GM19025 (cell line): Measurements from ENCODE around the gene CTNNA1.

Source experiments
- ATAC-seq: cut with Tn5 transposase; IDR thresholded peaks from one replicate; pipeline ENCODE4 v1.9.1; 2021; ENCODE audit warnings: mild to moderate bottlenecking, low read depth, moderate library complexity; ENCODE audit not compliant: unreplicated experiment

The CTNNA1 gene

GRCh38 chr5:138955671-138956295 is 202.6 kb downstream of the CTNNA1 start:
- ATAC-seq, result no peak

- no peak for ATAC-seq
Observed at GRCh38 chr5:138956801-138957200, 203.6 kb downstream of the CTNNA1 start.

GRCh38 chr5:138960145-138960692 is 207.0 kb downstream of the CTNNA1 start:
- ATAC-seq, result no peak

- ATAC-seq, result no peak
Observed at GRCh38 chr5:138961221-138961620, 208.0 kb downstream of the CTNNA1 start.

- ATAC-seq, result no peak
Observed at GRCh38 chr5:138961729-138962128, 208.5 kb downstream of the CTNNA1 start.

GRCh38 chr5:138962614-138963370 is 209.6 kb downstream of the CTNNA1 start:
- no peak for ATAC-seq

GRCh38 chr5:138963763-138964371 is 210.6 kb downstream of the CTNNA1 start:
- no peak for ATAC-seq

- ATAC-seq, result no peak
Observed at GRCh38 chr5:138964647-138965201, 211.5 kb downstream of the CTNNA1 start.

GRCh38 chr5:138965626-138966025 is 212.4 kb downstream of the CTNNA1 start:
- ATAC-seq, result no peak

- ATAC-seq, result no peak
Observed at GRCh38 chr5:138966236-138966985, 213.2 kb downstream of the CTNNA1 start.

- no peak for ATAC-seq
Observed at GRCh38 chr5:138967791-138968448, 214.7 kb downstream of the CTNNA1 start.

- no peak for ATAC-seq
Observed at GRCh38 chr5:138968601-138969000, 215.4 kb downstream of the CTNNA1 start.

- ATAC-seq, result no peak
Observed at GRCh38 chr5:138969323-138970002, 216.2 kb downstream of the CTNNA1 start.

GRCh38 chr5:138972230-138972629 is 219.0 kb downstream of the CTNNA1 start:
- ATAC-seq, result no peak

- no peak for ATAC-seq
Observed at GRCh38 chr5:138972836-138973235, 219.6 kb downstream of the CTNNA1 start.

- no peak for ATAC-seq
Observed at GRCh38 chr5:138974227-138975063, 221.2 kb downstream of the CTNNA1 start.

- no peak for ATAC-seq
Observed at GRCh38 chr5:138975098-138975847, 222.0 kb downstream of the CTNNA1 start.

GRCh38 chr5:138978080-138978479 is 224.9 kb downstream of the CTNNA1 start:
- ATAC-seq, result no peak
